HG03045 (cell line): ENCODE measurements around the gene GALC.

Experiments used
- ATAC-seq: cut with Tn5 transposase; IDR thresholded peaks from one replicate; pipeline ENCODE4 v1.9.1; 2021; ENCODE audit warnings: mild to moderate bottlenecking, moderate library complexity; ENCODE audit not compliant: unreplicated experiment

The GALC gene

DNA sequence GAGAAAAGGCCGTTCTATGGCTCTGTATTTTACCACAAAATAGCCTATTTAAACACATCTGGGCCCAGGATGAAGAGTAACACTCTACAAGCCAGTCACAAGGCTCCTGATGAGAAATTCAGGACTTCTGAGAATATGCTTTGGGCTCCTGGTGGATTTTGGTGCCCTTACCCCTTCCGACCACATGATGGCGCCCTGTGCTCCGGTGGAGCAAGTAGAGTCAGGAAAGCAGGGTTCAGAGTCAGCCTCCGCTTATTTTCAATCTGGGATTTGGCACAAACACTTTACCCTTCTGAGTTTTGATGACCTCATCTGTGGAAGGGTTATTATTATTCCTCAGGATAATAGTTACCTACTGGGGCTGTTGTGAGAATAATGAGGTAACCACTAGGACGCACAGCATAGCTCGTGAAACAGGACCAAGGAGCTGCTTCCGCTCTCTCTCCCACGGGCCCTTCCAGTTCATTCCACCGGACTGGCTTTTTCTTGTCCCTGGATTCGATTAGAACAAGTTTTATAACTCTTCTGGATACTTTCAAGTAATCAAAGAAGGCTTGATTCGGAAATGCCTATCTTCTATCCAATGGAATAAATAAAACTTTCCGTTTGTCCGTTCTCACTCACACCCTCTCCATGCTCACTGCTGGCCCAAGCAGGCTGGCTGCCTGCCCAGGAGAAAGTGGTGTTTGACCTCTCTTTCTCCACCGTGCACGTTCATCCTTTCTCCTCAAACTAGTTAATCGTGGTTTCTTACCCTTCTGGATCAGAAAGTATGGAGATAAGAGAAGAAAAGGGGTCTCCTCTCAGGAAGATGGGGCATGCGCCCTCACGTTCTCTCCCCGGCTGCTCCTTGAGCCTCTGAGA, 104.6 kb downstream of the GALC start:
- no peak for ATAC-seq

DNA sequence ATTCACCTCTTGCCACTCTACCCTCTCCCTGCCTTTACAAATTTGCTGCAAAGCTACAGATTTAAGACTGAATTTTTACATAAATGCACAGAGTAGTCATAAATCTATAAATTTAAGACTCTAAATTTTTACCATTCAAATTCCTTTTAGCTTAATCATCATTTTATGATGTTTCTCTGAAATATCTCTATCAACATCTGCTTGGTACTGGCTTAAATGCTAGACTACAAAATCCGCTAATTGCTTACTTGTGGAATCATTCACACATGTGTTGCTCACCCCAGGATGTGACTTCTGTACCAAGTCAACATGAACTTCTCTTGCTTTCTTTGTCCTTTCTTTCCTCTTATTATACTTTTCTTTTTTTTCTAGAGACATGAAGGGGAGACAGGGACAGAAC, 109.2 kb downstream of the GALC start:
- no peak for ATAC-seq
